Endothelial cell of hepatic sinusoid (primary cell): ENCODE results near the gene ZIC5.

ENCODE experiments used
- in situ Hi-C: cut with HindIII; loops from 2 replicates; pipeline ENCODE4 v1.10.0; 2017; ENCODE audit warnings: low sequenced_read_pairs

Gene ZIC5

DNA sequence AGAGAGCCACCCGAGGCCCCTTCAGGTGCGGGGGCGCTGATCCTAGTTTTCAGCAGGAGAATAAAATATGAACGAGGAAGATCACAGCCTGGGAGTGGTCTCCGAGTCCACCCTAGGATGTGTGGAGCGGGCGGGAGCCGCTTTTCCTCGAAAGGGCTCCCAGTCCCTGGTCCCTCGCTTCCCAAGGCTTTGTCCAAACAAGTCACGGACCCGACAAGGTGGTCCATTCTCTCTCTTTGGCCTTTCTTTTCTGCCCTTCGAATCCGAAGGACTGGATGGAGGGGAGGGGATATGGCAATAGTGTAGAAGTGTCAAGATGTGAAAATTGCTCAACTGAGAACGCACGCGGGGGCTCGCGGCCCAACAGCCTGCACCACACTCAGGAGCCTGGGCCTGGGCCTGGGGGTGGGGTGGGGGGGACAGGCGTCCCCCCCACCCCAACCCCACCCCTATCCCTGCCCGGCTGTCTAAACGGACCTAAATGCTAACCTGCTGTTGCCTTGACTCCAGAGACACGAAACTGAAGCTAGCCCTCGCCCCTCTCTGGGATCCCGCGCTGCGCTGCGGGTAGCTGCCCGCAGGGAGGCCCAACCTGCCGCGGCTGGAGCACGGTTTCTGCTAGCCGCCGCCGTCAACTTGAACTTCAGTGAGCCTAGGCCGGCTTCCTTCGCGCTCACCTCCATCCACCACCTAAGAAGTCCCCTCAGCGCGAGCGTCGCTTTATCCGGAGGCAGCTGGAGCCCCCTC is 17.1 kb upstream of the ZIC5 start:
- in situ Hi-C loops, result no loop called here

DNA sequence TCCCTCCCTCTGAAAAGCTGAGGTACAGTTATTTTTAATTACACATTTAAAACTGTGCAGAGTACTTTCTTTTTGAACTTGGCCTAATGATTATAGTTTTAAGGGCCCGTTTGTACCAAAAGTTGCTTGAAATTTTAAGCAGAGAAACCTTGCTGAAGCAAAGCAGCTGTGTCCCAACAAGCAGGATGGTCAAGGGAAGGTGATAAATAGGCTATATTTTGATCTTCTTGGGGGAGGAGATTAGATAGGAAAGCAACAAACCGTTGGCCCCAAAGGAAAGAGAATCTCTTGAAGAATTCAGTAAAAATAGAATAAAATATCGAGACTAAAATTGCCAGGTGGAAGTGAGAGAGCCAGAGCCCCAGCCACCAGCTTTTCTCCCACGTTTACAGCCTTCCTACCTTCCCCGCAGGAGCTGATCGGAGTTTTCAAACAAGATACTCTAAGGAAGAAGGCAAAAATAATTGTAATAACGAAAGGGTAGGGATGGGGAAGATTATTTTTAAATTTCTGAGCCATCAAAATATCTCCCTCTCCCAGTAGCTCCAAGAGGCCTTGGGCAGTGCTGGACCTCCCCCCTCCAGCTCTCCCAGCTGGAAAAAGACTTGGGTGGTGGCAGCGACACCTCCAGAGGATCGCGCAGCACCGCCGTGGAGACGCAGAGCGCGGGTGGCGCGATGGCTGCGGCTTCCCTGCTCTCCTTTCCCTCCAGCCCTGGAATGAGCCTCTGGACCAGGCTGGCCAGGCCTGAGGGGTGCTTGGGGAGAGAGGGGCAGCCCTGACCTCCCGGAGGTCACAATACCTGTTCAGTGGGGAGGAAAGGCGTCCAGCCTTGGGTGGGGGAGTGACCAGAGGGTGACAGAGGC is 15.8 kb upstream of the ZIC5 start:
- in situ Hi-C loops, result no loop called here

DNA sequence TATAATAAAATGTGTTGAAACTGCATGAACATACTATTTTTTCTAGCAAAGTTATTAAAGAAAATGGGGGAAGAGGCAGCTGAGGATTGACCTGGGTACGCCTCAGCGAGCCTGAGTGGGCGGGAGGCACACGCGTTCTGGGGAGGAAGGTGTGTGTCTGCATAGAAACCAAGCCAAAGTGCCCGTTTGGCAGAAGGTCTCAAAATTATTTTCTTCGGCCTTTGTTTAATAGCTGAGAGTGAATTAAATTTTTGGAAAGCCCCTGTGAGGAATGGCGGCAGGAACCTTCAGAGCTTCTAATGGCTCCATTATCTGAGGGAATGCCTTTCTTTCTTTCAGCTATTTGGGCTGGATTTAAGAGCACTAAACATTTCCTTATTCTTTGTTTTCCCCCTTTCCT is 15.2 kb upstream of the ZIC5 start:
- in situ Hi-C loops, result no loop called here

DNA sequence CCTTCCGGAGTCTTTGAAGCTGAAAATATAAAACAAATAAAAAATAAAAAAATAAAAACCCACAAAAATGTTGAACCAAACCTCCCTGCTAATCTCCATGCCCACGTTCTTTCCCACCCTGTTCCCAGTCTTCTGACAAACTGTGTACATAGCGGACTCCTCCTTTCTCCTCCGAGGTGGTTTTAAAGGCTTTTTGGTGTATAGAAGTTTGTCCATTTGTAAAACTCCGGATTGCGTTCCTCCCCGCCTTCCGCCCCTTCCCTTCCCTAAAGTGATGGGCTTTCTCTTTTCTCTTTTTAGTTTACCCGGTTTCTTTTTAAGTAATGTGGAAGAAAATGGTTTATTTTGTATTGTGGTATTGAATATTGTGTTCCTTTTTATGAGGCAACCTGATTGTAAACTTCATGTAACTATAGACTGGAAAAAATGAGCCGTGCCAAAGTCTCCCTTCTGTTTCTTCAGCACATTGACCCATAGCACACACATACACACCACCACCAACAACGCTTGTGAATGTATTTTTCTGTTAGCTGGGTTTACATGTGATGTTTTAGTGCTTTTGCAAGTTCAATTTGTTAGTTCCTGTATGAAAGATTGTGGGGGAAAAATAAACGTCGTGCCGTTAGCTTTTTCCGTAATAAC is 14.4 kb upstream of the ZIC5 start:
- in situ Hi-C loops, result no loop called here

DNA sequence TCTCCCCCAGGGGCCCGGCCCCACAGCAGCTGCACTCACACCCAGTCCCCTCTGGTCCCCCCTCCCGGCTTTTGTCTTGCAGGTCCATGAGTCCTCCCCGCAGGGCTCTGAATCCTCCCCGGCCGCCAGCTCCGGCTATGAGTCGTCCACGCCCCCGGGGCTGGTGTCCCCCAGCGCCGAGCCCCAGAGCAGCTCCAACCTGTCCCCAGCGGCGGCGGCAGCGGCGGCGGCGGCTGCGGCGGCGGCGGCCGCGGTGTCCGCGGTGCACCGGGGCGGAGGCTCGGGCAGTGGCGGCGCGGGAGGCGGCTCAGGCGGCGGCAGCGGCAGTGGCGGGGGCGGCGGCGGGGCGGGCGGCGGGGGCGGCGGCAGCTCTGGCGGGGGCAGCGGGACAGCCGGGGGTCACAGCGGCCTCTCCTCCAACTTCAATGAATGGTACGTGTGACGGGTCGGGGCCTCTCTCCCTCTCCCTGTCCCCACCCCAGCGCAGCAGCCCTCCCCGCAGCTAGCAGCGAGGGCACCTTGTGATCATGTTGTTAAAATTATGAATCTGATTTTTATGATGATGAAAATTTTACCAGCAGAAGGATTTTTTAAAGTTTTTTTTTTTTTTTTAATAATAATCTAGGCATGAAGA is 13.8 kb upstream of the ZIC5 start:
- in situ Hi-C loops, result no loop called here

DNA sequence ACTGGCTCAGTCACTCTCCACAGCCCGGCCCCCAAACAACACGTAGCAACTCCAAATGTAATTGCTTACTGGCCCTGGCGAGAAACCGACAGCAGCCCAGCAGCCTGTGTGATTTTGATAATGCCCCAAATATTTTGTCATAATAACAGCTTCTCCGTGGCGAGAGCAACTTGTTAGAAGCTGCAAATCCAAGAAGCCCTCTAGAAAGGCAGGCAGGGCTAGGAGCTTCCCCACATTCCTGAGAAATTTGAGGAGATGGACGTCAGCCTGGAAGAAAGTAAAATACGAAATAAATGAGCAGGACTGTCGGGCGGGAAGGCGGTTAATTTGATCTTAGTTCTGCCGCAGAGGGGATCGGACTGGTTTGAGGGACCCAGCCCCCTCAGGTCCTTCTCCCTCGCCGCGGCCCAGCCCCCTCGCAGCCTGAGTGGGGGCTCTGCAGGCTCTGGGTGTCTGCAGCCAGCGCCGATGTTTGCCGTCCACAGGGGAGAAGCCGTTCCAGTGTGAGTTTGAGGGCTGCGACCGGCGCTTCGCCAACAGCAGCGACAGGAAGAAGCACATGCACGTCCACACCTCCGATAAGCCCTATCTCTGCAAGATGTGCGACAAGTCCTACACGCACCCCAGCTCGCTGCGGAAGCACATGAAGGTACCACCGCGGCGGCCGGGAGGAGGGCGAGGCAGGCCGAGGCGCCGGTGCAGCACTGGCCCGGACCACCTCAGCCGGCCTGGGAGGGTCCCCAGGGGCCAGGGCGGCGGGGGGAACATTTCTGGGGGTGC is 13.1 kb upstream of the ZIC5 start:
- in situ Hi-C loops, result no loop called here

DNA sequence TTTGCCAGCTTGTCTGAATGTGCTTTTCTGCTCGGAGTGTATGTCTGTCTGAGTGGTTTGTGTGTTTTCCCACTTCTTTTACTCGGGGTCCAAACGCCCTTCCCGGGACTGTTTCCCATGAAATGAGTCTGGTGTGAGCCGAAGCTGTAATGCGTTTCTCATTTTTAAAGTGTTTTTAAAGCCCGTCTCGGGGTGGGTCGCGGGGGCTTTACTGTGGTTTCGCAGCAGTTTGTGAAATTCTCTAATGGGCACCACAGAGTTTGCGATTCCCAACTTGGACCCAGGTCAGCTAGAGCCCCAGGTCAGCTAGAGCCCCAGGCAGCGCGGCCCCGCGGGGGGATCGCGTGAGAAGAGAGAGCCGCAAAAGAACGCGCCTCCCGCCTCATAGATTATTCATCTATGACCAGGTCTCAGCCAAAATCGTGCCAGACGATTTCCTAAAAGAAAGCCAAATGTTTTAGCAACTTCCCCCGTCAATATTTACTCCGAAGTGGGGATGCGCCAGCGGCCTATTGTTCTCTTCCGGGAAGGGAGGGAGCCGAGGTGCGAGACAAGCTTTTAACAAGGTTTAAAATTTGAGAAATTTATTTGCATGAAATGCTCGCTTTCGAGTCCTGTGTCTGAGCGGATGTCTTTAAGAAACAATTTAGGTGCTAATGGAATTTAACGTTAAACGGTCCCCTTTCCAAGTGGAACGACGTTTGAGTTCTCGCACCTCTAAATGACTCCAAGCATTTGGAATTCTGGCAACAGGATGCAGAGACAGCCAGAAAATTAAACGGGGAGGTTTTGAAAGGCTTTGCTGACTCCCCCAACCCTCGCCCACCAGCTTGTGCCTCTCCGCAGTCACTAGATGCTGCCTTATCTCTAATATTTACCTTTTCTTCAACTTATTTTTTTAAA is 12.2 kb upstream of the ZIC5 start:
- in situ Hi-C loops, result no loop called here

DNA sequence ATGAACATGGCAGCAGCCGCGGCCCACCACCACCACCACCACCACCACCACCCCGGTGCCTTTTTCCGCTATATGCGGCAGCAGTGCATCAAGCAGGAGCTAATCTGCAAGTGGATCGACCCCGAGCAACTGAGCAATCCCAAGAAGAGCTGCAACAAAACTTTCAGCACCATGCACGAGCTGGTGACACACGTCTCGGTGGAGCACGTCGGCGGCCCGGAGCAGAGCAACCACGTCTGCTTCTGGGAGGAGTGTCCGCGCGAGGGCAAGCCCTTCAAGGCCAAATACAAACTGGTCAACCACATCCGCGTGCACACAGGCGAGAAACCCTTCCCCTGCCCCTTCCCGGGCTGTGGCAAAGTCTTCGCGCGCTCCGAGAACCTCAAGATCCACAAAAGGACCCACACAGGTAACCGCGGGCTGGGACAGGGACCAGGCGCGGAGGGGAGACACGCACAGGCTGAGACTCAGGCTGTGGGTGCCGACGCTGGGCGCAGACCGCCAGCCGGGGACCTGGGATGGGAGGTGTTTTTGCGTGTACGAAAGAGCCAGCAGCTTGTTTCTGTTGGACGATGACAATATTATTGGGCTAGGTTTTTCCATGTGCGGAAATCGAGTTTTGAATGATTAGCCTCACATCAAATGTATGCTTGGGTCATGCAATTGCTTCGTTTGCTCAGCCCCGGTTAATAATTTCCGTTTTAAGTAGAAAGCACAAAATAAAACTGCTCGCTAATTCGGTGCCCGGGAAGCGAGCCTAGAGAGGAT is 11.3 kb upstream of the ZIC5 start:
- in situ Hi-C loops, result no loop called here

DNA sequence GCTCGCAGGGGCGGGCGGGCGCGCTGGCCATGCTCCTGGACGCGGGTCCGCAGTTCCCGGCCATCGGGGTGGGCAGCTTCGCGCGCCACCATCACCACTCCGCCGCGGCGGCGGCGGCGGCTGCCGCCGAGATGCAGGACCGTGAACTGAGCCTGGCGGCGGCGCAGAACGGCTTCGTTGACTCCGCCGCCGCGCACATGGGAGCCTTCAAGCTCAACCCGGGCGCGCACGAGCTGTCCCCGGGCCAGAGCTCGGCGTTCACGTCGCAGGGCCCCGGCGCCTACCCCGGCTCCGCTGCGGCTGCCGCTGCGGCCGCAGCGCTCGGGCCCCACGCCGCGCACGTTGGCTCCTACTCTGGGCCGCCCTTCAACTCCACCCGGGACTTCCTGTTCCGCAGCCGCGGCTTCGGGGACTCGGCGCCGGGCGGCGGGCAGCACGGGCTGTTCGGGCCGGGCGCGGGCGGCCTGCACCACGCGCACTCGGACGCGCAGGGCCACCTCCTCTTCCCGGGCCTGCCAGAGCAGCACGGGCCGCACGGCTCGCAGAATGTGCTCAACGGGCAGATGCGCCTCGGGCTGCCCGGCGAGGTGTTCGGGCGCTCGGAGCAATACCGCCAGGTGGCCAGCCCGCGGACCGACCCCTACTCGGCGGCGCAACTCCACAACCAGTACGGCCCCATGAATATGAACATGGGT is 10.6 kb upstream of the ZIC5 start:
- in situ Hi-C loops, result no loop called here

DNA sequence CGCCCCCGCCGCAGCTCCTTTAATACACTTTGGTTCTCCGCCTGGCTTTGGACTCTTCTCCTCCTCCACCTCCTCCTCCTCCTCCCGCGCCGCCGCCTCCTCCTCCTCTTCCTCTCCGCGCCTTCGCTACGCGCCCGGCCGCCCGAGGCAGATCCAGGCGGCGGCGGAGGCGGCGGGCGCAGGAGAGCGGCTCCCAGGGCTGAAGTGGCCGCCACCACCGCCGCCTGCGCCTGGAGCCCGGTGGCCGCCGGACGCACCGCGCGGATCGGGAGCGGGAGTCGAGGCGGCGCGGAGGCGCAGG is 10.1 kb upstream of the ZIC5 start, which contains the start of gene ZIC2:
TSS of gene ZIC2 (plus strand) at position 50 of the 301 bp plus-strand sequence. CDS start 281 bp downstream, outside the sequence.
- in situ Hi-C loops, result no loop called here

DNA sequence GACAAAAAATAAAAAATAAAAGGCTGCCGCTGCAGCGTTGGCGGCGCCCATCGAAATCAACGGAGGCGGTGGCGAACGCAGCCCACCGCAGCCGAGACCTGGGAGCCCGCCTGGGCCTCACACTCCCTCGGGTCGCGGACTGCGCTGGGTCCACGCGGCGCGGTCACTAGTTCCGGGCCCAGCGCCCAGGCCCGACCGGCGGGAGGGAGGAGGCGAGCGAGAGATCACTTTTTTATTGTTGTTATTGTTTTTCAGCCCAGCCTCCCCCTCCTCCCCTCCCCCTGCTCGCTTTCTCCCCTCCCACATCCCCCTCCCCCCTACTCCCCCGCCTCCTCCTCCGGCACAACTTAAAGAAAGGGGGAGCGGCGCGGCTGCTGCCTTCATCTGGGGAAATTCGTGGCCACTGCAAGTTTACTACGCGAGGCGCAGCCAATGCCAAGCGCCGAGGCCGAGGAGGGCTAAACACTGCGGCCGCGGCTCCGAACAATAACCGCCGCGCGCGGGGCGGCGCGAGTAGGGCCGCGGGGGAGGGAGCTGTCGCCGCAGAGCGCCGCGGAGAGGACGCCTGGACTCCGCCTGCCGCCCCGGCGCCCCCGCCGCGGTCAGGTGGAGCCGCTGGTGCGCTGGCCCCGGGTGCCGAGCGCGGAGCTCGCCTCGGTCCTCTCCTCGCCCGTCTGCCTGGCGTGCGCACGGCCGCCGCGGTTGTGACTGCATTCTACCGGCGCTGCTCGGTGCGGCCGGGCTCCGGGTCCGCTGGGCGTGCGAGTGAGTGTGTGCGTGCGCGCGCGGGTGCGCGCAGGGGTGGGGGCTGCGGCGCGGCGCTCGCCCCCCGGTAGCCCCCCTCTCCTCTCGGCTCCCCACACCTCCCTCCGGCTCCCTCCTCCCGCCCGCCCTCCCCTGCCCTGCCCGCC is 9.5 kb upstream of the ZIC5 start:
- in situ Hi-C loops, result no loop called here

DNA sequence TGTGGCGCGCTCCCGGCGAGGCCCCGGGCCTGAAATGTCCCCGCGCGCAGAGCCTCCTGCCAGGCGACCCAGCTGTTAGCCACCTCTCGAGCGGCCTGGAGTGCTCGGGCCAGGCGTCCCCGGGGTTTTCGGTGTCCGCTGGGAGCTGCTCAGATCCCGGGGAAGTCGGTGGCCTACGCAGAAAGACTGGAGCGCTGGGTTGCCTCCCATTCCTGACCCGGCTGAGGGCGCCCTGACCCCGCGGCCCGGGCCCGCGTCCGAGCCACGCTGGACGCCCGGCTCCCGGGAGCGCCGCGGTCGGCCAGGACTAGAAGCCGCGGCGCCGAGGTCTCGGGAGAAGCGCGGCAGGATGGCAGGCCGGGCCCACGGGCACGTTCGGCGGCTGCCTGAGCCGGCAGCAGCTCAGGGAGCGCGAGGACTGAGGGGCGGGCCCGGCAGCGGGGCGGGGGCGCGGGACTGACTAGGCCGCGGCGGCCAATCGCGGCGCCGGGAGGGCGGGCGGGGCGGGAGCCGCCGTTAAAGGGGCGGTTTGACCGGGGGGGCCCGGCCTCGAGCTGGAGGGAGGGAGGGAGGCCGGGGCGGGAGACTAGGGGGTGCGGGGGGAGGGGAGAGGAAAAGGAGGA is 8.7 kb upstream of the ZIC5 start:
- in situ Hi-C loops, result no loop called here

DNA sequence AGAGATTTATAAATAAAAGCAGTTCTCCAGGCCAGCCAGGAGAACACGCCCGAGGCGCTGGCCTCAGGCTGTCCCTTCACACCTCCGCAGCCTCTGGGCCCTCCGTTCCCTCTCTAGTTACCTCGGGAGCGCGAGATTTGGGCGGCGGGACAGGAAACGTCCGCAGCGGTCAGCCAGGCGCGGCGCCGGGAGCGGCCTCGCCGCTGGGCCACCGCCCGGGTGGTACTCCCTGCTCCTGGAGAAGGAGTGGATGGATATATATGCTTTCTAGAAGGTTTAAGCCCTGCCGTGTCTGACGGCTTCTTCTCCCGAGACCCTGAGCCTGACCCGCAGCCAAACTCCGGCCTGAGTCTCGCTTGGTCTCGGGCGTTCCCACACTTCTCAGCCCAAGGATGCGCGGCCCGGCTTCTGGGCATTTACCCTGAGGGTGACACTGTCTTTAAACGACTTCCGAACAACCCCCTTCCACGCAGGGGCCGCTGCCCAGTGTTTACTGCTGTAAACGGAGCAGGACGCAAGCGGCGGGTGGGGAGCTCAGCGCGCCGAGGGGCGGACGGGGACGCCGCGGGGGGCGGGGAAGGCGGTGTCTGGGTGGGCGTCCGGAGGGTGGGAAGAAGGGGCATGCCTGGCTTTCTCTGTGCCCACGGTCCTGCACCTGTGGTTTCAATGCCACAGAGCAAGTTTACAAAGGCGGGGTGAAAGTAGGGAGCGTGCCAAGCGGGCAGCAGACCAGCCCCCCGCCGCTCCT is 8.1 kb upstream of the ZIC5 start:
- in situ Hi-C loops, result no loop called here

DNA sequence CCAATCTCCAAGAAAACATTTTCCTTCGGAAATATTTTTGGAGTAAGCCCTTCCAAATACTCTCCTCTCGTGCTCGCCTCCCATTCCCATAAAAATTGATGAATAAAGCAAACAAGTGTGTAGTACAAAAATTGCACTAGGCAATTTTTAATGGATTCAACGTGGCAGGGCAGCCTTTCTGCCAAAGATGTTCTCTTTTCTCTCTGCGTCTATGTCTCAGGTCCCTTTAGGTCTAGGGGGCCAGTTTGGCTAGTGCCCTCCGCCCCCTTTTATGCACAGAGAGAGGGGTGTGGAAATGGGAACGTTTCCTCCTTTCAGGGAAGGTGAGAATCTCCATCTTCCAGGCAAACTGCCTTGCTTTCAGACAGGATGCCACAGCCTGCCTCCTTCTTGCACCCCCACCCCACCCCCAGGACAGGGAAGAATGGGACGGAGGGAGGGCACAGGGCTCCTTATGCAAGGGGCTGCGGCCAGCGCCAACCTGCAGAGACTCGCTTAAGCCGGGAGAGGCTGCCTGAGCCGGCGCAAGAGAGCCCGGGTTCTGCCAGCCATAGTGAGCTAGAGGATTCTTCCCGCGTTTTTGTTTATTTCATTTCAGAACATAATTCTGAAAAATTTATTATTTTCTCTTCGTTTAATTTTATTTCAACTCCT is 7.4 kb upstream of the ZIC5 start:
- in situ Hi-C loops, result no loop called here

DNA sequence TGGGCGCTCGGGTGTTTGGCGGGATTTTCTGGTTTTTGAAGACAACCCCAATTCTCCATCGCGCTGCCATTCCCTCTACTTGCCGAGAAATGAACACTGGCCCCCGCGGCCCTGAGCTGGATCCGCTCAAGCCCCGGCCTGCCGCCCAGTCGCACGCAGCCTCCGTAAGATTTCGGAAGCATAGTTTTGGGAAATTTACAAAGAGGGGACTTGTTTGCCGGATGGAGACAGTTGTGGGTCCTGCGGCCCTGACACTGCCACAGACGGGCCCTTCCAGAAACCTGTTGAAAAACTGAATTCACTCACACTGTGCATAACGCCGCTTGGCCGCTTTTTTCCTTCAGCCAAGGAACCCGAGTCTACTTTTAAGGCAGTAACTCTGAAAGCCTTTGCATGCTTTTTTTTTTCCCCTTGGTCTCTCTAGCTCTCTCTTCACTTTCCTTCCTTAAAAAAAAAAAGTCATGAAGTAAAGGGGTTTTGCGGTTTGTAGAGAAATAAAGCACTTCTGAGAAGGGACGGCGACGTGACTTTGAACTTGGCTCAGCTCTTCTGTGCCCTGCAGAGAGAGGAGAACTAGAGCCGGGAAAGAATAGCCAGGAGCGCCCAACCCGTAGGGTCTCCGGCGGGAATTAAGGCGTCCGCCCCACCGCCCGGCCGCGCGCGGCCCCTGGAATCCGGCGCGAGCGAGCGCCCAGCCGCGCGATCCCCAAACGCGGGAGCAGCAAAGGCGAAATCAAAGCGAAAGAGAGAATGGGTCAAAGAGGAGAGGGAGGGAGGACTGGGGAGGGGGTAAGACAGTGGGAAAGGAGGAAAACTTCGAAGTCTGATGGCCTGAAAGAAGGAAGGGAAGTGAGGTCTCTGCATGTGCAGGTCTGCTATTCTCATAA is 6.6 kb upstream of the ZIC5 start:
- in situ Hi-C loops, result no loop called here
